SW 1271 (cell line): Measurements from ENCODE around the gene WDR38.
A peak's percentile ranks its signal among the peaks of the same experiment; 100 is the strongest.

Experiments used
- DNase-seq, 2 experiments: peaks; one replicate each; lab custom pipeline; 2025; lab: John Stamatoyannopoulos, UW

Gene WDR38

DNA sequence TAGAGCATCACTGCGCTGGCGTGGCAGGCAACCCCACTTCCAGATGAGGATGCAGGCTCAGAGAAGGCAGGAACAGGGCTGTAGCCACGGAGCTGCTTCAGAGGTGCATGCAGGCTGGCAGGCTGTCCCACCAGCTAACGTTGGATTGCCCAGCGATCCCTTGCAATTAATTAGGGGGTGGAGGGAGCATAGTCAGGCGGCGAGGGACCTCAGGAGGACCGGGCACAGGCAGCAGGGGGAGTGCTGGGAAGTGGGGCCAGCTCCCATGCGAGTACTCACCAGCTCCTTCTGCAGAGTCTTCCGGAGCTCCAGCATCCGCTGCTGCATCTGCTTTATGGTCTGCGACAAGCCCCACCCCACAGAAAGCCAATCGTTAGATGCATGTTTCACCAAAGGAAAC is 29.0 kb downstream of the WDR38 start:
- DNase-seq = no peak

- no peak for DNase-seq
Observed at GRCh38 chr9:124884376-124884775, 31.1 kb downstream of the WDR38 start.

- DNase-seq = no peak
Observed at GRCh38 chr9:124885551-124885950, 32.3 kb downstream of the WDR38 start.

GRCh38 chr9:124886461-124886860 is 33.2 kb downstream of the WDR38 start:
- DNase-seq = no peak

- no peak for DNase-seq
Observed at GRCh38 chr9:124886866-124887492, 33.7 kb downstream of the WDR38 start.

GRCh38 chr9:124887832-124888231 is 34.6 kb downstream of the WDR38 start:
- DNase-seq = no peak

GRCh38 chr9:124889006-124889405 is 35.7 kb downstream of the WDR38 start:
- no peak for DNase-seq

DNA sequence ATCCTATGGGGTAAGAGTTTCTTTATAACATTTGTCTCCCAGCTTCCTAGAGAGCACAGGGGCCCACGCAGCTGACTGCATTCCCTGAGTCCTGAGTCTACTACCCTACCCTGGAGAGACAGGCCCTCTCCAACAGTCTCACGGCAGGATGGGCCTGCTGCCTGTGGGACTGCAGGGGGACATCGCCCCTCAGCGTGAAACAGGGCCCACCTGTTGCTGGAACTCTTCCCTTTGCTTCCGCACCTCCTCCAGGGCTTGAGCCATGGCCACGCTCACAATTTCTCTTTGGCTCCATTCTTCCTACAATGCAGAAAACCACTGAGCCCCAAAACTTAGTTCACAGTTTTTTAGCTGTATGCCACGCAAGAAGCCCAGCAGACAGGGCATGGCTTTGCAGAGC is 36.9 kb downstream of the WDR38 start:
- no peak for DNase-seq

- DNase-seq = no peak
Observed at GRCh38 chr9:124894035-124894740, 40.9 kb downstream of the WDR38 start.

- DNase-seq = peak in 1 of 2 experiments; percentile 45
Observed at GRCh38 chr9:124894741-124895170, 41.5 kb downstream of the WDR38 start.

GRCh38 chr9:124897570-124898460 is 44.6 kb downstream of the WDR38 start:
- no peak for DNase-seq

- no peak for DNase-seq
Observed at GRCh38 chr9:124899845-124900244, 46.6 kb downstream of the WDR38 start.

- no peak for DNase-seq
Observed at GRCh38 chr9:124906966-124907365, 53.7 kb downstream of the WDR38 start.
